ENCODE data around the gene MACROD2. TPM values are rescaled to one million over a fixed set of nuclear protein-coding genes. Genes with fewer than 3 reads are reported as not detected.

Gene MACROD2
- total RNA-seq, 1 donor from 2014 or later: 0.13 TPM

DNA sequence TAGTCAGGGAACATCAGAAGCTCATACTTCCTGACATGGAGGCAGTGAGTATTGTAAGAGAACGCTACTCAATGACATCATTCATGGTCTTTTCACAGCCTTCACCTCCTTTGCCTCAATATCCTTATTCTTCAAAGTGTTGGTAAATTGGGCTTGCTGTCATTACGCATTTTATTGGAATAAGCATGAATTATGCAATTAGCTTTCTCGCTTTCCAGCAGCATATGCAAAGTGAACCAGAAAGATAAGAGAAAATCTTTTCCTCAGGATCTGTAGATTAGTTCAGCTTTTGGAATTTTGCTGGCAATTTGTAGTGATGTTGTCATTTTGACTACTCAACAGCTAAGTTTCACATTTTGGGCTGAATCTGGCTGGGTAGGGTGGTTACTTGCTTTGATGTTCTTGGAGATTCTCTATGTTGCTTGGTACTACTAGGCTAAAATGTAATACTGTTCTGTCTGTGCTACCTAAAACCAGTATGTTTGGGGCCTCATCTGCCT lies 1565.8 kb downstream of the MACROD2 start:
- no peak for DNase-seq (ENCODE audit: low read depth in 2 of 2)

DNA sequence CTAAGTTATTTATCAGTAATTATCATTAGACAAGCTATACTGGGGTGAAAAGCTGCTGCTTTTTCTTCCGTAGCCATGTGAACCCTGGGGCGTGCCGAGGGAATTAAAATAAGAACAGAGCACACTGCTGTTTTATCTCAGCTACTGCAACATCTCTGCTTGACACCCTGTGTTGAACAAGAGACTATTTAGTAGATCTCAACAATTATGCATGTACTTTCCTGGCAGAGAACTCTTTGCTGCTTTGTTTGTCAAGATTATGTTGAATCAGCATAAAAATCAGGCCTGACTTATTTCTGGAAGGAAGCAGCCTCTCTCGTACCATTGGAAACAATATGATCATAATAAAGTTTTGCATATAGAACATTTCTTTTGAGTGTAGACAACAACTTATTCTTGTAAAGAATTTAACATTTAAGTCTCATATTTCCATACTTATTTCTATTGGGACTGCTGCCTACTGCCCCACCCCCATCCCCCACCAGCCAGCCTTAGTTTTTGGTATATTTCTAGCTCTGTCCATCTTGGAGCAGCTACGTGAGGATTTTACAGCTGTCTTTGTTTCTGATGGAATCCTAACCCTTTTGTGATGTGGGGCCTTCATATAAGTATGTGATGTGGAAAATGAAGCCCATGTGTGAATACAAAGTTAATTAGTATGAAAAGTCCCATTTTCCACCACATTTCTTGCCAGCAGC lies 1566.5 kb downstream of the MACROD2 start:
- no peak for DNase-seq (ENCODE audit: low read depth in 2 of 2)

DNA sequence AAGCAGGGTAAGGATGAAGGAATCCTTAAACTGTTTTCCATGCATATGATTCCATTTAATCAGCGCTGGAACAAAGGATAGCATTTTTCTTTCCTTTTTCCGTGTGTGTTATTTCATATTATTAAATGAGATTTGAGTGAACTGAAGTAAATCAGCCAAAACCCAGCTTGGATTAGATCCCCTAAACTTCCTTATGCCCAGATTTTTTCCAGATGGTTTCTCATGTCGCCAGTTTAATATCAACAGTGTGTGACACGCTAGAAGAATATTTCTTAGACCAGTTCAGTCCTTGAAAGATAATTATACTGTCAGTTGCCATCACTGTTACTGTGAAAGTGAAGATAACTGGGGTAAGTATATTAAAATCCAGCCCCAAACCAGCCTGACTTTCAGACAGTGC lies 1568.5 kb downstream of the MACROD2 start:
- no peak for DNase-seq (ENCODE audit: low read depth in 2 of 2)

DNA sequence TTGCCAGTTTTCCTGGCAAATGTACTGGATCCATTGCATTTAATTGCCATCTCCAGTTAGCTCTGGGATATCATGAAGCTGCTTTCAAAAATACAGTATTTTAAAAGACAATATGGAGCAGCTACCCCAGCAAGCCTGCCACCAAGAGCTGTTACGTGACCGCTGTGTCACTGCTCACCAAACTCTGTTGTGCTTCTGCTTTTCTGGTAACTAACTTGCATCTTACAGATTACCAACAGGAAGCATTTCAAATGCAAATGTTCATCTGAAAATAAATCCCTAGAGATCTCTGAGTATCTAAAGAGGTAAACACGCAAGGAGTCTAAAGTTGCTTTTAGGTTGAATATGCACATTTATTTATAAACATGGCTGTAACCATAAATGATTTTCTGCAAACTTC lies 1569.7 kb downstream of the MACROD2 start:
- no peak for DNase-seq (ENCODE audit: low read depth in 2 of 2)

DNA sequence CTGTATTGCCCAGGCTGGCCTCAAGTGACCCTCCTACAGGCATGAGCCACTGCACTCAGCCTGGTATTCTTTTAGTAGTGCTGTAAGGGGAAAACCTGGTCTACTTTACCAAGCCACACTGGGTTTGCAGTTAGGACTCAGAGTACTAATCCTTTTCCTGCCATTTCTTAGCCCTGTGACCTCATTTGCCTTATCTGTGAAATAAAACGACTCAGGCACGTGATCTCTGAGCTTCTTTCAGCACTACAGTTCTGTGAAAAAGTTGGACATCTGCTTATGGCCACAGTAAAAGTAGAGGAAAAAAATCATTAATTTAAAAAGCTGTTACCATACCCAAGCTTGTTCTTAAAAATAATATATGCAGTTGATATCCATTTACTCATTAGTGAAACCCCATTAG lies 1570.5 kb downstream of the MACROD2 start:
- no peak for DNase-seq (ENCODE audit: low read depth in 2 of 2)

DNA sequence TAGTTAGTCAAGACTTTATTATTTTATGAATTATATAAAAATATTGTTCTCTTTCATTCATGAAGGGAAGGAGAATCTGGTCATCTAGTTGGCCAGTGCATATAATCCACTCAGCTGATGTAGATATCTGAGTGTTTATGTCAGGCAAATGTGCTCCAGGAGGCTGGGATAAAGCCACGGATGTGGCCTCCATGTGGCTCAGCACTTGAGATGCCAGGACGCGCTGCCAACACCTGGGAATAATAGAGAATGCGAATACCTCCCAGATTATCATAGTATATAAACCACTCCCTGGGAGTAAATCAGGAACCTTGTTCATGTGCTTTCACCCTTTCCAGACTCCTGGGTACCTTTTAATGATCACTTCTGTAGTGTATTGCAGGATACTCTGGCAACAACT lies 1571.9 kb downstream of the MACROD2 start:
- DNase-seq (ENCODE audit: low read depth in 2 of 2): no peak

DNA sequence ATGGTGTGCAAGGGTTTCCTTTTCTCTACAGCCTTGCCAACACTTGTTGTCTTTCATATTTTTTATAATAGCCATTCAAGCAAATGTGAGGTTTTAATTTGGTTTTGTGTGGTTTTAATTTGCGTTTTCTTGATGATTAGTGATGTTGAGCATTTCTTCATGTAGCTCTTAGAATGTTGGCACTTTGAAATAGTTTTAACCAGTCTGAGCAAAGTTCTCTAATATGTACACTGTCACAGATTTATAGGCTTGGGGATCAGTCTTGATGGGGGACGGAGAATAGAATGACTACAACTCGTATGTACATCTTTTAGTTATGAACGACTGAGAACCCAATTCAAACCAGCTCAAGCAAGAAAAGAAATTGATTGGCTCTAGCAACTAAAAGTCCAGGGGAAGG lies 1574.8 kb downstream of the MACROD2 start:
- DNase-seq (ENCODE audit: low read depth in 2 of 2): no peak

DNA sequence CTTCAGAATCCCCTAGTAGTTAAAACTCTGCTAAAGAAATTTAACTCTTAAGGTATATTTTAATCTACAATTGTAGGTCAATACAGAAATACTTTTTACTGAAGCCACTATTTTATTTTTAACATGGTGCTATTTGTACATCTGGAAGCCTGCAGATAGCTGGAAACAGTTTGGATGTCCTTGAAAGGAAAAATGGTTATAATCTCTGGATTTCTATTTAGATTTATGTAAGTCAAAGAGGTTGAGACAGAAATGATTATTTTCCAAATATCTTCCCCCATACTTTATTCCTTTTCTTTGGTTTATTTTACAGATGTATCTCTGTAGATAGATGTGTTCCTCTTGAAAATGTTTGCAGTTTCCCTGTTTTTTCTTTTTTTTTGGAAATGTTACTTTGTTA lies 1575.7 kb downstream of the MACROD2 start:
- no peak for DNase-seq (ENCODE audit: low read depth in 2 of 2)

DNA sequence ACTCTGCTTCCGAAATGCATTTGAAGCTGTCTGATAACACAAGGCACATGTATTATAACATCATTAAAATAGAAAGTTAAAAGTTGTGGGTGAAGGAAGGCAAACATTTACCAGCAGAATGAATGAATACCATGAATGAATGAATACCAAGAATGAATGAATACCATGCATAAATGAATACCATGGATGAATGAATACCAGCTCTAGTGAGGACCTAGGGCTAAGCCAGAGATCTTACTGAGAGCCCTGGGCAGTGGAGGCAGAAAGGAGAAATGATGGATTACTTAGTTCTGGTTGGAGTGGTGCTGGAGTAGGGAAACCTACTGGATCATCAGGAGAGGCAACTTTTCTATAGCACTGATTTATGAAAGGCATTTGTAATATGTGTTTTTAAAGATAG lies 1579.9 kb downstream of the MACROD2 start:
- DNase-seq (ENCODE audit: low read depth in 2 of 2): no peak

DNA sequence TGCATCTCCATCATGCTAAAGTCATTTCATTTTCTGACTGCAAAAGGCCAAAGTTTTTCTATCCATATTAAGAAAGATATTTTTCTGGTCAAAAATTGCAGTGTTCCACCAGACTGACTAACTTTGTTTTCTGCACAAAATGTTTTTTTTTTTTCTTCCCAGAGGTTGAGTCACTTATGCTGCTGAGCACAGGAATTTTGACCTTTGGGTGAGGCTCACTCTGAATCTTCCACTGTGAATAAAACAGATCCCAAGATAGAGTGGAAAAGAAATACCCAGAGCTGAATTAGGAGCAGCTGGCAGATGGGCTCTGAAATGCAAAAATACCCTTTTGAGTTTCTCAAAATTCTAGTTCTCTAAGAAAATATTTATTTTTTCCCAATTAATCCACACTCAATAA lies 1581.1 kb downstream of the MACROD2 start:
- no peak for DNase-seq (ENCODE audit: low read depth in 2 of 2)

DNA sequence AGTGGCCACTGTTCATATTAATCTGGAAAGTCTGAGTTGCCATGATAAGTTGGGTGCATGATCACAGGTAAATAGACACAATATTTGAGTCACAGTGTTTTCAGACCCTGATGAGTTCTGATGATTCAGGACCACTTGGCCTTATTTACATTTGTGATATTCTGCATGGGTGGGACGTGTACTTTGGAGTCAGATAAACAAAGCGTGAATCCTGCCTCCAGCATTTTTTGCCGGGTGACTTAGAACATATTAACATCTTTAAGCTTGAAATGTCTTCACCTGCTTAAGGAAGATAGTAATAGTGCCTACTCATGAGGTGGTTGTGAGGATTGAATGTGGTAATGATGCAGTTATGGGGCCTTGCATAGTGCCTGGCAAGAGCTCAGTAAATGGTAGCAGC lies 1582.8 kb downstream of the MACROD2 start:
- DNase-seq (ENCODE audit: low read depth in 2 of 2): no peak

DNA sequence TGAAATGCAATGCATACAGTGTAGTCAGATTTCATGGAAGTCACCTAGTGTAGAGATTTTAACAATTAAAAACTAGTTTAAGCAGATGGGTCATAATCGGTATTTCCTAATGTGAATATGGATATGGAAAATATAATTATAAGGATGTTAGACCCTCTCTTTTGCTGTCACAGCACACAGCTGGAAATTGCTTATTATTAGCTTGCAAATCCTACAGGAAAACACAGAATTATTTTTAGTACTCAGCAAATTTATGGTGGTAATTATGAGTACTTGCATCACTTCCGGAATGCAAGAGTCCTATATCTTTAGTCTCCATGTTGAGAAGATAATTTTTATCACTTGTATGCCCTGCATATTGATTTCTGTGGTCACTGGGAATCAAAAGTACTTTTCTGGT lies 1584.4 kb downstream of the MACROD2 start:
- DNase-seq (ENCODE audit: low read depth in 2 of 2): no peak

DNA sequence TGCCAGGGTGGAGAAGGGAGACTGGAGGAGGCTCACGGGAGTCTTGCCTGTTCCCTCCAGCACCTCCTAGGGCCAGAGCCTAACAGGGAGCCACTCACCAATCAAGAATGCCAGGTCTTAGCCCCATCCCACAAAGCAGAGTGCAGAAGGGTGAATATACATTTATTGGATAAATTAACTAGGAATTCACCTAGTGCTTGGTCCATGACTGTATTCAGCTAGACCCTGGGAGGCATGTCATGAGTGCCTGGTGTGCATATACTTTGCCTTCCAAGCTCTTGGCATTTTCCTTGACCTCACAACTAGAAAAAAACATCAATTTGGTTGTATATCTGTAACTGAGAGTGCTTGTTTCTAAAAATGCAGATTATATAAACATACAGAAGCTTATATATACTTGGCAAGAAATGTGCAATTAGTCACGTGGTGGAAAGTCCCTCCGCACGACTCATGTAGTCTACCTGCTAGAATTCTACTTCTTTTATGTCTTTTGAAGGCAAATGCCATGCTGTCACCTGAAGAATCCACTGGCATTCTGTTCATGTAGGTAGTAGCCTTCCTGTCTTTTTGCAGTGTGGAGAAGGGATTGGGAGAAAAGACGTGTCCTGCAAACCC lies 1586.9 kb downstream of the MACROD2 start:
- DNase-seq (ENCODE audit: low read depth in 2 of 2): no peak

DNA sequence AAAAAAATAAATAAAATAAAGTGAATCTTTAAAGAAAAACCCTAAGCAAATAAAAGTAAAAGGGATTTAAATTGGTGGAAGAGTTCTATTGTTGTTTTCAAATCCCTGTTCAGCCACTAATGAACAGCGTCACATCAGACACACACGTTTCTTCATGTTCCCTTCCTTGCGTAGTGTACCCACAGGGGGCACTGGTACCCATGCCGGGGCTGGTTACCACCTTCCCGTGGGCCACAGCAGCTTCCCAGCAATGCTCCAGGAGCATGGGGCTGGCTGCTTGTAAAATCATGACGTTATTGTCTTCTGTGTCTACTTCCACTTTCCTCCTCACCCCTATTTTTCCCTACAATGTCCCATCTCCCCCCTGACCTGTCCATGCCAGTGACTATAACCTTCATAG lies 1589.2 kb downstream of the MACROD2 start:
- DNase-seq (ENCODE audit: low read depth in 2 of 2): no peak

DNA sequence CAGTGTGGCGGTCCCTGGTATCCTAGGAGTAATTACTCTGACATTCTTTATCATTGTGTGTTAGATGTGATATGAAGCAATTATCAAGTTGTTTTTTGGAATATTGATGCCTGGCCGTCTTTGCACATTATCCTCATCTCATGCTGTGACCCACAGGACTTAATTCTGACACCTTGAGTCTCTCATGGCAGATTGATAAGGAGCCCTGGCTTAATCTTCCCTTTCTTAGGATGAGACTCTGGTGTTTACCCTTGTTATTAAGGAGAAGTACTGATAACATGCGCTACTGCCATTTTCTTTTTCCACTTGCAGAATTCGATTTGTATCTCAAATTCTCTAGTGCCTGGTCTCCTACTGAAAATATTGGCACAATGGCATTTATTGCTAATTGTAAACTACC lies 1597.8 kb downstream of the MACROD2 start:
- DNase-seq (ENCODE audit: low read depth in 2 of 2): no peak

DNA sequence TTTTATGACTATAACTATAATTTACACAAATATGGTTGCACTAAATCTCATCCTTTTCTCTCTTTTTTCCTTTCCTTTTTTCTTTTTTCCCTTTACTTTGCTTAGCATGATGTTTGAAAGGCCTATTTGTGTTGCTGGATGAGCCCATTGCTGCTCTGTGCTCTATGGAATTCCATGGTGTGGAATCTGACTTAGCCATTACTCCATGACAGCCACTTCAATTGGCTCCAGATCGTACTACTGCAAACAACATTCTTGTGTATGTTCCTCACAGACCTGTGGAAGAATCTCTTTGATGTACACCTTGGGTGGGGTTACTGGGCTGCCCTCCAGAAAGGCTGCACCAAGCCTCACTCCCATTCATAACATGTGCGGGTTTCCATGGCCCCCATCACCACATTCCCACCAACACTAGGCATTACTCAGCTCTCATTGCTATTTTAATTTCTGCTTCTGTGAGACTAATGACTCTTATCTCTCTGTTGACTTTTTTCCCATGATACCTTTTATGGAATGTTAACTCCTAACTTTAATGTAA lies 1598.9 kb downstream of the MACROD2 start:
- DNase-seq (ENCODE audit: low read depth in 2 of 2): no peak

DNA sequence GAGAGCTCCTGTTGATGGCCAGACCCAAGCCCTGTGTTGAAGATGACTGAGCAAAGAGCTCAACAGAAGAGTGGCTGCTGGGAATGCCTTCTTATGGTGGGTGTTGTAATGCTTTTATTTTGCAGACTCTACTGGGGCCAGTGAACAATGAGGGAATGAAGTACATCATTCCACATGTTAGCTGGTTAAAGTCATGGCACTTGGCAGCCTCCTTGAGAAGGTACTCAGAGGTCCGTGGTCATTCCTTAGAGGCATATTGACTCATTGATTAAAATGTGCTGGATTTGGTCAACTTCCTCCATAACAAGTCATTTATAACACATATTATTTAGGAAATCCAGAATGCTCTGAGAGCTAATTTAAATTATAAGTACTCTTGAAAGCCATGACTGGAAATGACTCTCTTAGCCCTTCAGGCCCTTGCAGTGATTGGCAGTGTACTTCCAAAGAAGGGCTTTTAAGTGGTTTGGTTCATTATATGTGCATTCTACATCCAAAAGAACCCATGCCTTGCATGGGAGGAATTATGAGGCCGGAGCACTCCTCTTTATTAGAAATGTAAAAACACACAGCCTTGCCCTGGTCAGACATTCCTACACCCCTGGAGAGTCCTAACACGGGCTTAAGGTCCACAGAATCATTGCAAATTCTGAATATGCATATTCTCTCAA lies 1601.0 kb downstream of the MACROD2 start:
- DNase-seq (ENCODE audit: low read depth in 2 of 2): no peak

DNA sequence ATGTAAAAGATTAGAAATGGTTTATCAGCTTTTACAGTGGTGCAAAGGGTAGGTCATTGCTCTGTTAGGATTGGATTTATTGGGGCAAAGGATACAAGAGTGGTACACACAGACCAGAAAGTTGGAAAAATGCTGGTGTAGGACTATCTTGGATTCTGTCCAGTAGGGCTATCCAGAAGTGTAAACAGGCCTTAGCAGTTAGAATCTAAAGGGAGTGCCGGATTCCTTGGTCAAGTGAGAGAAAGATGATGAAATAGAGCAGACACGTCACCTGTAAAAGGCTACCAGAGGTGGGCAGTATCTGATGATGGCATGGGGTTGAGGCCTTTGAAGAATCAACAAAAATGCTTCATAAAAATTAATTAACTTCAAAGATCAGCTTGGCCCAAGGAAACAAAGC lies 1602.0 kb downstream of the MACROD2 start:
- DNase-seq (ENCODE audit: low read depth in 2 of 2): no peak

DNA sequence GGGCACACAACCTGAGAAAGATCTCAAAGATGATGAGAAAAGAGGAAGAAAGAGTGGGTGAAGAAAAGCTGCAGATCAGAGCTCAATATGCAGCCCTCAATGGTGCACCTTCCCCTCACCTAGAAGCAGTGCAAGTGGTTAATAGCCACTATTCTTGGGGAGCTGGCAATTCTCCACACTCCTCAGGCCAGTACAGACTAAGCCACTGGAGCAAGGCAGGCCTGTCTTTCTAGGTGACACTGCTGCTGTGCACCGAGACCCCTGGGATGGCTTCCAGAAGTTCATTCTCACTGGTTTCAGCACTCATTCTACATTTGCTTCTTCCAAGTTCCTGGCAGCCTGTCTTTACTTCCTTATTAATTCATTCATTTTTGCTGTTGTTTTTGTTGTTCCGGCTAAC lies 1604.6 kb downstream of the MACROD2 start:
- no peak for DNase-seq (ENCODE audit: low read depth in 2 of 2)

DNA sequence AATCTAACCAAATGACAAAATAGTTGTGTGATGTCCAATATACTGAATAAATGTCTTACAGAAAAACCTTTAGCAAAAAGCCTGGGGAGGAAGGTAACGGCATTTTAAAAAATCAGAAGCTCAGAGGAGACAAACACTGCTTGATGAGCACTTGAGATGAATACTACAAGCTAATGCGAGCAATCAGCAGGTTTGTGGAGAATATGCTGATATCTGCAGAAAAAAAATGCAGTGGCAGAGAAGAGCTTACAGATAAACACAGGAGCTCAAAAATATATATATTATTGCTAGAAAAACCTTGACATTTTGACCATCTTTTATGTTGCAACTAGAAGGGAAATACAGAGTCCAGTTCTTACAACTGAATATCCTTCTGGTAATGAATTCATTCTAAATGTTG lies 1605.2 kb downstream of the MACROD2 start:
- DNase-seq (ENCODE audit: low read depth in 2 of 2): no peak

DNA sequence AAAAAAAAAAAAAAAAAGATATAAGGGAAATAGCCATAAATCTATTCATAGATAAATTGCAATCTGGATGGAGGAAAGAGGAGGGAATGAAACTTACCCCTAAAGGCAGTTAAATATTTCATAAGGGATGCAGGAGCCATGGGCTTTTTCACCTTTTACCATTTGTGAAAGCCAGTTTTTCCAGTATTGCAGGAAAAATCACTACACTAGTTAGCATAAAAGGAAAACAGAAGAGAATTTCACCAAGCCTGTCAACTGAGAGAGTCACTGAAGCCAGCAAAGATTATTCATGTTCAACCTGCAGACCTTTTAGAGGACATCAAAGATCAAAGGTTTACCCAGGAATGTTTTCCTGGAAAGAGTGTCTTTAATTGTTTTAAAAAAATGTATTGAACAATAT lies 1608.2 kb downstream of the MACROD2 start:
- no peak for DNase-seq (ENCODE audit: low read depth in 2 of 2)

DNA sequence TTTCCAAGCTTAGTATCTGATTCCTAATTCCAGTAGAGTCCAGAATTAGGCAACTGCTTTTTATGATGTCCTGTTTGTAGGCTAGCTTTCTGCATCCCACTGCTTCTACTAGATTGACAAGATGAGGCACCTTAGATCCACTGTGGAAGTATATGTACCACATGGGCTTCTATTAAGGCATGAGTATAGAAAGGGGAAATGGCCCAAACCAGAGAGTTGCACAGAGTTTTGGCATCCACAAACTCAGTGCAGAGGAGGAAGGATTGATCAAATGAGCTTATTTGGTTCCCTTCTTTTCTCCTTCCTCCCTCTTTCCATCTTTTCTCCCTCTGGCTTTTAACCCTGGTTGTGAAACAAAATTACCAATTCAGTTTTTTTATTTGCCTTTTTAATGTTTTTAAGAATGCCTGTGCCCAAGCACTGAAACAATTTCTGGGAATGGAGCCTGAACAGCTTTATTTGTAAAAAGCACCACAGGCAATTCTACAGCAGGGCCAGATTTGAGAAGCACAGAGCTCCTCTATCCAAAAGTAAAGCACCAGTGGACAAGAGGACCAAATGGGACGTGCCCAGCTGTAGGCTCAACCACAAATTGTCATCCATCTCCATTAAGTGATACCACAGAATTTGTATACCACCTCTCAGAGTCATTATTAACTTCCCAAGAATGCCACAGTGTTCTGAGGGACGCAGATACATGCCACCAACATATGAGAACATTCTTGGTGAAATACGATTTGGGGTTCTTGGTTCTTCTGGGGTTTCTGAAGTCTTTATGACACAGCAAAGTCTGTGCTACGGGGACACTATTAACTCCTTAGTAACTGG lies 1608.9 kb downstream of the MACROD2 start:
- DNase-seq (ENCODE audit: low read depth in 2 of 2): no peak
